Endodermal cell (in vitro differentiated cells): ENCODE measurements around the gene PLD6. TPM values are rescaled to one million over a fixed set of nuclear protein-coding genes. Genes with fewer than 3 reads are reported as not detected.

Experiments used
- DNase-seq: peaks from one replicate; pipeline ENCODE4 v3.0.0-alpha.2; 2017
- H3K27ac ChIP-seq: 2 replicates; pipeline ENCODE4 v1.5.1; 2013; ENCODE audit warnings: mild to moderate bottlenecking, low read depth, low read length, moderate library complexity
- H3K27me3 ChIP-seq: 2 replicates; pipeline ENCODE4 v1.6.1; 2013; ENCODE audit warnings: mild to moderate bottlenecking, low read length, moderate library complexity; ENCODE audit not compliant: insufficient read depth, control insufficient read depth, poor library complexity, severe bottlenecking
- H3K36me3 ChIP-seq: 2 replicates; pipeline ENCODE4 v1.7.0; 2013; ENCODE audit warnings: mild to moderate bottlenecking, low read length, moderate library complexity; ENCODE audit not compliant: control insufficient read depth, insufficient read depth
- H3K4me1 ChIP-seq: one replicate; pipeline ENCODE4 v1.7.0; 2013; ENCODE audit warnings: low read length; ENCODE audit not compliant: control insufficient read depth, insufficient read depth
- H3K4me3 ChIP-seq: 2 replicates; pipeline ENCODE4 v1.5.1; 2013; ENCODE audit warnings: mild to moderate bottlenecking, low read length, moderate library complexity
- H3K9ac ChIP-seq: 2 replicates; pipeline ENCODE4 v1.6.1; 2013; ENCODE audit warnings: mild to moderate bottlenecking, low read length, moderate library complexity; ENCODE audit not compliant: poor library complexity, severe bottlenecking; ENCODE audit errors: extremely low read depth
- H3K9me3 ChIP-seq: 2 replicates; pipeline ENCODE4 v1.6.1; 2013; ENCODE audit warnings: mild to moderate bottlenecking, low read length, moderate library complexity; ENCODE audit not compliant: control insufficient read depth
- H3K27ac Mint-ChIP-seq: 2 replicates; pipeline ENCODE4 v1.8.0; 2020; ENCODE audit warnings: mixed read lengths
- H3K27me3 Mint-ChIP-seq: 2 replicates; pipeline ENCODE4 v1.8.0; 2021; ENCODE audit warnings: mild to moderate bottlenecking, mixed read lengths; ENCODE audit not compliant: insufficient read depth
- H3K36me3 Mint-ChIP-seq: 2 replicates; pipeline ENCODE4 v1.8.0; 2020; ENCODE audit warnings: low read depth, mixed read lengths
- H3K4me1 Mint-ChIP-seq: 2 replicates; pipeline ENCODE4 v1.8.0; 2020; ENCODE audit warnings: mixed read lengths
- H3K4me3 Mint-ChIP-seq: 2 replicates; pipeline ENCODE4 v1.8.0; 2020; ENCODE audit warnings: mild to moderate bottlenecking, moderate library complexity, mixed read lengths
- H3K9me3 Mint-ChIP-seq: 2 replicates; pipeline ENCODE4 v1.8.0; 2020; ENCODE audit warnings: mild to moderate bottlenecking, mixed read lengths
- WGBS, 2 experiments: methylation state at CpG; one replicate each; pipeline versions ENCODE4 v1.1.5 to v1.1.7; 2013; ENCODE audit warnings: missing lambda C conversion rate in 2 of 2, mixed read lengths in 1 of 2; ENCODE audit not compliant: insufficient coverage in 1 of 2, insufficient read length in 1 of 2; 5-methylcytosine and 5-hydroxymethylcytosine counted together
- total RNA-seq, 2 donors: library from RNA; stranded (reverse); fragmentation: NEBNext Ultra II Directional in 1 of 2; extraction: Animal tissue kit (Norgen Biotek cat#: 25700) in 1 of 2; gene quantifications; 2 replicates in 1 of 2; 3 replicates in 1 of 2; pipeline ENCODE4 v1.2.1, GENCODE V29; 2021
- TF ChIP-seq, protein P1 (sequence below): fragments of 200-600 bp; sonication (generic); conservative IDR thresholded peaks from 2 replicates; pipeline ENCODE4 v1.5.0; 2021; ENCODE audit warnings: antibody characterized with exemption, mild to moderate bottlenecking

Gene PLD6
- total RNA-seq, 2 donors from 2014 or later, result 0.42 to 1.5 TPM

DNA sequence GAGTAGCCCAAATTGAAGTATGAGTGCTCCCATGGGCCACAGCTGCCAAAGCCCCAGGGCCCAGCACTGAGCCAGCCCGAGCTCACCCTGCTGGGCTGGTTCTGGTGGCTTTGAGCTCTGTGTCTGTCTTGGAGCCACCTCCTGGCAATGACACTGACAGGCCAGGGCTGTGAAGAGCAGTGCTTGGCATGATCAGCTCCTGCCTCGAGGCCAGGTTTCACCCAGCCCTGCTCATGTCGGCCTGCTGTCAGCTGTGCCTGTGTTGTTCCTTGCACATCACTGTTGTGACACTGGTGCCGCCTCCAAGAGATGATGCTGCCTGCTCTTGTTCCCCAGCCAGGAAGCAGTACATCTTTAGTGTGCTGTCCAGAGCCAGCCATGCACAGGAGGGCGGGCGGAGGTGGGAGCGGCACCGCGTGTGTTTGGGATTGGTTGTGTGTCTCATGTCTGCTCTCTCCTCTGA, 26.0 kb downstream of the PLD6 start:
- TF ChIP-seq, protein P1, sequence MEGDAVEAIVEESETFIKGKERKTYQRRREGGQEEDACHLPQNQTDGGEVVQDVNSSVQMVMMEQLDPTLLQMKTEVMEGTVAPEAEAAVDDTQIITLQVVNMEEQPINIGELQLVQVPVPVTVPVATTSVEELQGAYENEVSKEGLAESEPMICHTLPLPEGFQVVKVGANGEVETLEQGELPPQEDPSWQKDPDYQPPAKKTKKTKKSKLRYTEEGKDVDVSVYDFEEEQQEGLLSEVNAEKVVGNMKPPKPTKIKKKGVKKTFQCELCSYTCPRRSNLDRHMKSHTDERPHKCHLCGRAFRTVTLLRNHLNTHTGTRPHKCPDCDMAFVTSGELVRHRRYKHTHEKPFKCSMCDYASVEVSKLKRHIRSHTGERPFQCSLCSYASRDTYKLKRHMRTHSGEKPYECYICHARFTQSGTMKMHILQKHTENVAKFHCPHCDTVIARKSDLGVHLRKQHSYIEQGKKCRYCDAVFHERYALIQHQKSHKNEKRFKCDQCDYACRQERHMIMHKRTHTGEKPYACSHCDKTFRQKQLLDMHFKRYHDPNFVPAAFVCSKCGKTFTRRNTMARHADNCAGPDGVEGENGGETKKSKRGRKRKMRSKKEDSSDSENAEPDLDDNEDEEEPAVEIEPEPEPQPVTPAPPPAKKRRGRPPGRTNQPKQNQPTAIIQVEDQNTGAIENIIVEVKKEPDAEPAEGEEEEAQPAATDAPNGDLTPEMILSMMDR, result no peak
- DNase-seq, result no peak
- Mint-ChIP-seq H3K4me3 (no peak overlapping the region), H3K4me1 (peaks cover 9% of the 10 kb centered on the region), H3K9me3 (no peaks in the 10 kb centered on the region), H3K27me3 (no peaks in the 10 kb centered on the region), H3K27ac (no peak overlapping the region), H3K36me3 (peaks cover 69% of the 10 kb centered on the region)
- no peak overlapping the region for H3K9ac ChIP-seq
- peaks cover 74% of the 10 kb centered on the region for H3K36me3 ChIP-seq
- no peaks in the 10 kb centered on the region for H3K27me3 ChIP-seq
- no peaks in the 10 kb centered on the region for H3K9me3 ChIP-seq
- H3K4me1 ChIP-seq, result no peaks in the 10 kb centered on the region
- 97 to 100% methylated on average over 7 to 9 of the region's 9 CpGs for WGBS, 2 experiments
- no peak overlapping the region for H3K4me3 ChIP-seq
- H3K27ac ChIP-seq, result no peak overlapping the region

DNA sequence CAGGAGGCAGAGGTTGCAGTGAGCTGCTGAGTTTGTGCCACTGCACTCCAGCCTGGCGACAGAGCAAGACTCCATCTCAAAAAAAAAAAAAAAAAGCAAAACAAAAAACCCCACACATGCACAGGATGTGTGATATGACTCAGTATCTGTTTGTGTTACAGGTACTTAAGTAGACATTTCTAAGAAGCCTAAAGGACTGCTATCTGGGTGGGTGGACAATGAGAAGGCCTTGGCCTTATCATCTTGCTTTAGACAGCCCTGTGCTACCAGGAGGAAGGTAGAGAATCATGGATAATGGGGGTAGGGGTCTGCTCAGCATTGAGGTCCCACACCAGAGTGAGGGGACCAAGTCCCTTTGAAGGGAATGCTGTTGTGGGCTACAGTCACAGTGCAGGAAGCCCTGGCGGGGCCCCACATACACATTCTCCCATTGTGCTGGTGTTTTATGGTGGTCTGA, 26.7 kb downstream of the PLD6 start:
- Histone ChIP-seq H3K9ac (no peak overlapping the region), H3K4me3 (no peak overlapping the region), H3K36me3 (peaks cover 78% of the 10 kb centered on the region), H3K27ac (no peak overlapping the region), H3K9me3 (no peaks in the 10 kb centered on the region), H3K4me1 (no peaks in the 10 kb centered on the region), H3K27me3 (no peaks in the 10 kb centered on the region)
- Mint-ChIP-seq H3K36me3 (peaks cover 68% of the 10 kb centered on the region), H3K9me3 (no peaks in the 10 kb centered on the region), H3K4me3 (no peak overlapping the region), H3K4me1 (peaks cover under 1% of the 10 kb centered on the region), H3K27me3 (no peaks in the 10 kb centered on the region), H3K27ac (no peak overlapping the region)
- 100% methylated on average over 1 of the region's 2 CpGs; no CpG with 5 or more reads in 1 of the 2 experiments for WGBS, 2 experiments
- TF ChIP-seq, protein P1, result no peak
- DNase-seq, result no peak

GRCh38 chr17:17177176-17177575, 29.0 kb downstream of the PLD6 start:
- H3K9ac ChIP-seq, result no peak overlapping the region
- H3K27ac Mint-ChIP-seq, result no peak overlapping the region
- peaks cover 3% of the 10 kb centered on the region for H3K4me1 Mint-ChIP-seq
- no peaks in the 10 kb centered on the region for H3K27me3 Mint-ChIP-seq
- H3K27me3 ChIP-seq, result no peaks in the 10 kb centered on the region
- H3K27ac ChIP-seq, result no peak overlapping the region
- DNase-seq, result no peak
- peaks cover 67% of the 10 kb centered on the region for H3K36me3 Mint-ChIP-seq
- WGBS, 2 experiments, result 97 to 100% methylated on average over 4 to 12 of the region's 12 CpGs
- H3K4me3 Mint-ChIP-seq, result no peak overlapping the region
- TF ChIP-seq, protein P1, result no peak
- no peaks in the 10 kb centered on the region for H3K4me1 ChIP-seq
- H3K4me3 ChIP-seq, result no peak overlapping the region
- no peaks in the 10 kb centered on the region for H3K9me3 Mint-ChIP-seq
- no peaks in the 10 kb centered on the region for H3K9me3 ChIP-seq
- peaks cover 73% of the 10 kb centered on the region for H3K36me3 ChIP-seq
